WTC11 (cell line): ENCODE data around the gene ARPC5.

ENCODE experiments used
- ATF3 ChIP-seq: sonication (generic); formaldehyde crosslinking; conservative IDR thresholded peaks from 2 replicates; pipeline ENCODE4 v1.8.1; 2022; ENCODE audit warnings: mild to moderate bottlenecking, missing genetic modification reagents
- CTCF ChIP-seq: fragments of 200-600 bp; IDR thresholded peaks from 2 replicates; pipeline ENCODE4 v1.8.0; 2022; ENCODE audit warnings: antibody characterized with exemption
- PREB ChIP-seq: sonication (generic); formaldehyde crosslinking; IDR thresholded peaks from 2 replicates; pipeline ENCODE4 v1.8.1; 2022; ENCODE audit warnings: mild to moderate bottlenecking, missing genetic modification reagents, moderate library complexity, borderline replicate concordance
- TF ChIP-seq, protein P1 (sequence below): sonication (generic); formaldehyde crosslinking; IDR thresholded peaks from 2 replicates; pipeline ENCODE4 v1.8.1; 2022; ENCODE audit warnings: low read depth, missing genetic modification reagents, borderline replicate concordance

DNA sequence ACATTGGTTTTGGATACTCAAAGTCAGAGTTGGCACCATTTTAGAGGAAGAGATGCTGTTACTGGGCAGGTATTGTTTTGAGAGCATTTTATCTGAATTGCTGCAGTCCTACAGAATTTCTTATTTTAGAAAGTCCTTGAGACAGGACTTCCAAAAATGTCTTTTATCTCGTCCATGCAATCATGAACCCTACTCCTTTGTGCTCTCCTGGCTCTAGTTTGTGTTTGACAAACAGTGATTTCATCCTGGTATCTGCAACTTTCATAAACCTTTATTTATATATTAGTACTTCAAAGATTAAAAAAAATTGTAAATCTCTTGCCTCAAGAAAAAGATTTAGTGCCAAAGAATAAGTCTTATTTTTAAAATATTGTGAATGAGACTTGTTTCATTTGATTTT, 4.6 kb upstream of the ARPC5 start:
- TF ChIP-seq CTCF: no peak
- TF ChIP-seq PREB: no peak
- TF ChIP-seq, protein P1, sequence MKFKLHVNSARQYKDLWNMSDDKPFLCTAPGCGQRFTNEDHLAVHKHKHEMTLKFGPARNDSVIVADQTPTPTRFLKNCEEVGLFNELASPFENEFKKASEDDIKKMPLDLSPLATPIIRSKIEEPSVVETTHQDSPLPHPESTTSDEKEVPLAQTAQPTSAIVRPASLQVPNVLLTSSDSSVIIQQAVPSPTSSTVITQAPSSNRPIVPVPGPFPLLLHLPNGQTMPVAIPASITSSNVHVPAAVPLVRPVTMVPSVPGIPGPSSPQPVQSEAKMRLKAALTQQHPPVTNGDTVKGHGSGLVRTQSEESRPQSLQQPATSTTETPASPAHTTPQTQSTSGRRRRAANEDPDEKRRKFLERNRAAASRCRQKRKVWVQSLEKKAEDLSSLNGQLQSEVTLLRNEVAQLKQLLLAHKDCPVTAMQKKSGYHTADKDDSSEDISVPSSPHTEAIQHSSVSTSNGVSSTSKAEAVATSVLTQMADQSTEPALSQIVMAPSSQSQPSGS (CRISPR knock-in tag): no peak
- no peak for TF ChIP-seq ATF3 (CRISPR knock-in tag)
